Measurements from ENCODE around the gene ICAM5.

Gene ICAM5

DNA sequence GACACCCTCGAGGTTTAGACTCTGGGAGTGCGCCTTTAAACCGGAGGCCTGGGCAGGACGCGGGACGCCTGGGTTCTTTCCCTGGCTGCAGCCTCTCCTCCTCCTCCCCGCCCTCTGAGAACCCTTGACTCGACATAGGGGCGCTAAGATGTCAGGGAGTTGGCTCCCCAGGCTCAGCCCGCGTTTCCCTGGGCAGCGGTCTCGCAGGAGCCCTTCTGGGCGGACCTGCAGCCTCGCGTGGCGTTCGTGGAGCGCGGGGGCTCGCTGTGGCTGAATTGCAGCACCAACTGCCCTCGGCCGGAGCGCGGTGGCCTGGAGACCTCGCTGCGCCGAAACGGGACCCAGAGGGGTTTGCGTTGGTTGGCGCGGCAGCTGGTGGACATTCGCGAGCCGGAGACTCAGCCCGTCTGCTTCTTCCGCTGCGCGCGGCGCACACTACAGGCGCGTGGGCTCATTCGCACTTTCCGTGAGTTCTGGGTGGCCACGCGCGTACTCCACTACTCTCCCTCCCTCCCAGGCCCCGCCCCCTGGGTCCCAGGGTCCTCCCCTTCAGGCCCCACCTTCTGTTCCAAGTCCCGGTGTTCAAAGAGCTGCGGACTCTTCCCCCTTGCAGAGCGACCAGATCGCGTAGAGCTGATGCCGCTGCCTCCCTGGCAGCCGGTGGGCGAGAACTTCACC is 1.3 kb downstream of the ICAM5 start:
- Mint-ChIP-seq H3K36me3 (peaks cover 24% of the 10 kb centered on the region), H3K27ac (peak overlapping the region; percentile 76), H3K4me1 (peaks cover 82% of the 10 kb centered on the region), H3K9me3 (peaks cover 2% of the 10 kb centered on the region), H3K27me3 (peaks cover 97% of the 10 kb centered on the region), H3K4me3 (peak overlapping the region; percentile 68)
- peak; percentile 74 for DNase-seq
- CTCF ChIA-PET = interaction anchor here (0.5 to 2.2 kb wide), 5 partner anchors 21 to 265 kb away, joined by 3 to 20 read pairs (median 5); partner anchors contain the start of gene ICAM1

DNA sequence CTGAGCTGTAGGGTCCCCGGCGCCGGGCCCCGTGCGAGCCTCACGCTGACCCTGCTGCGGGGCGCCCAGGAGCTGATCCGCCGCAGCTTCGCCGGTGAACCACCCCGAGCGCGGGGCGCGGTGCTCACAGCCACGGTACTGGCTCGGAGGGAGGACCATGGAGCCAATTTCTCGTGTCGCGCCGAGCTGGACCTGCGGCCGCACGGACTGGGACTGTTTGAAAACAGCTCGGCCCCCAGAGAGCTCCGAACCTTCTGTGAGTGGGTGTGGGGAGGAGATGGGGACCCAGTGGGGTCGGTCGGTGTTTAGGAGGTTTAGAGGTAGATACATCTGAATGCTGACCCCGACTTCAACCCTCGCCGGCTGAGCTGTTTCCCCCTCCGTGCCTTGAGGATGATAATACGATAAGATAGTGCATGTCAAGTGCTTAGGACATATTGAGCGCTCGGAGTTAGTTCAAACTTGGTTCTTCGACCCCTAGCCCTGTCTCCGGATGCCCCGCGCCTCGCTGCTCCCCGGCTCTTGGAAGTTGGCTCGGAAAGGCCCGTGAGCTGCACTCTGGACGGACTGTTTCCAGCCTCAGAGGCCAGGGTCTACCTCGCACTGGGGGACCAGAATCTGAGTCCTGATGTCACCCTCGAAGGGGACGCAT is 1.9 kb downstream of the ICAM5 start:
- Mint-ChIP-seq H3K36me3 (peaks cover 19% of the 10 kb centered on the region), H3K9me3 (peaks cover 2% of the 10 kb centered on the region), H3K4me1 (peaks cover 77% of the 10 kb centered on the region), H3K4me3 (peak overlapping the region; percentile 68), H3K27ac (peak overlapping the region; percentile 68), H3K27me3 (peaks cover 100% of the 10 kb centered on the region)
- DNase-seq = no peak
- CTCF ChIA-PET = interaction anchor here (0.6 to 2.2 kb wide), 5 partner anchors 21 to 126 kb away, joined by 3 to 20 read pairs (median 5); partner anchors contain the start of gene ICAM1

DNA sequence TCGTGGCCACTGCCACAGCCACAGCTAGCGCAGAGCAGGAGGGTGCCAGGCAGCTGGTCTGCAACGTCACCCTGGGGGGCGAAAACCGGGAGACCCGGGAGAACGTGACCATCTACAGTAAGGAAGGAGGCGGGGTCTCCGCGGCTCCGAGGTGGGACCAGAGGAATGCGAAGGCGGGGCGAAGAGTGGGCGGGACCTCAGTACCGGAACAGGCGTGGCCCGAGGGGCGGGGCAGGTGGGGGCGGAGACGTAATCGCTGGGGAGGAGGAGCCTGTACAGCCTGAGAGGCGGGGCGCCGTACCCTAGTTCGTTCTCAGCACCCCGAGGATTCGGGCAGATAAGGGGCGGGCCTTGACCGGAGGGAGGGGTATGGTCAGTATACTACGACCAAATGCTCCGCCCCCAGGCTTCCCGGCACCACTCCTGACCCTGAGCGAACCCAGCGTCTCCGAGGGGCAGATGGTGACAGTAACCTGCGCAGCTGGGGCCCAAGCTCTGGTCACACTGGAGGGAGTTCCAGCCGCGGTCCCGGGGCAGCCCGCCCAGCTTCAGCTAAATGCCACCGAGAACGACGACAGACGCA is 2.5 kb downstream of the ICAM5 start:
- CTCF ChIA-PET = interaction anchor here (0.6 to 2.2 kb wide), 4 partner anchors 22 to 96 kb away, joined by 3 to 20 read pairs (median 7); partner anchors contain the start of gene ICAM1
- Mint-ChIP-seq H3K4me3 (peak overlapping the region; percentile 54), H3K36me3 (peaks cover 18% of the 10 kb centered on the region), H3K27ac (peak overlapping the region; percentile 68), H3K27me3 (peaks cover 100% of the 10 kb centered on the region), H3K4me1 (peaks cover 72% of the 10 kb centered on the region), H3K9me3 (peaks cover 2% of the 10 kb centered on the region)
- DNase-seq = peak; percentile 75

DNA sequence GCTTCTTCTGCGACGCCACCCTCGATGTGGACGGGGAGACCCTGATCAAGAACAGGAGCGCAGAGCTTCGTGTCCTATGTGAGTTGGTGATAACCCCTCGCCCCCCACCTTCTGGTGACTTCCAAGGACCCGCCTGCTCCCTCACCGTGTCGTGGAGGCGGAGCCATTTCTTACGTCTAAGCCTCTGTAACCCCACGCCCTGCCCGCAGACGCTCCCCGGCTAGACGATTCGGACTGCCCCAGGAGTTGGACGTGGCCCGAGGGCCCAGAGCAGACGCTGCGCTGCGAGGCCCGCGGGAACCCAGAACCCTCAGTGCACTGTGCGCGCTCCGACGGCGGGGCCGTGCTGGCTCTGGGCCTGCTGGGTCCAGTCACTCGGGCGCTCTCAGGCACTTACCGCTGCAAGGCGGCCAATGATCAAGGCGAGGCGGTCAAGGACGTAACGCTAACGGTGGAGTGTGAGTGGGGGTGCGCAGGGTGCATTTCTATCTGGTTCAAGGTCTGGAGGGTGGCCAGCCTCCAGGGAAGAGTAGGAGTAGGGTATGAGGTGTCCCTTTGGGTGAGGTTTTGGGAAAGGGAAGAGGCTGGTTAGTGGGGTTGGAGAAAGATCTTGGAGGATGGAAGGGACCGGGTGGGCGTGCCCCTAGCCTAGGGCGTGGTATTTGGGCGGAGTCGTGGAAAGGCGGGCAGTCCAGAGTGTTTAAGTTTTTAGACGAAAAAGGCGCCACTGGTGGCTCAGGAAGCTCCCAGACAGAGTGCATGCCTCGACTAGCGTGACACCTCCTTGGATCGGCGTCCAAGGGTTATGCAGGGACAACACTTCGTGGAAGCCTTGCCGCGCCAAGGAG is 3.3 kb downstream of the ICAM5 start:
- CTCF ChIA-PET = interaction anchor here (1.8 to 2.2 kb wide), 2 partner anchors 23 to 33 kb away, joined by 9 to 20 read pairs; partner anchors contain the start of gene ICAM1
- peaks cover 65% of the 10 kb centered on the region for H3K4me1 Mint-ChIP-seq

DNA sequence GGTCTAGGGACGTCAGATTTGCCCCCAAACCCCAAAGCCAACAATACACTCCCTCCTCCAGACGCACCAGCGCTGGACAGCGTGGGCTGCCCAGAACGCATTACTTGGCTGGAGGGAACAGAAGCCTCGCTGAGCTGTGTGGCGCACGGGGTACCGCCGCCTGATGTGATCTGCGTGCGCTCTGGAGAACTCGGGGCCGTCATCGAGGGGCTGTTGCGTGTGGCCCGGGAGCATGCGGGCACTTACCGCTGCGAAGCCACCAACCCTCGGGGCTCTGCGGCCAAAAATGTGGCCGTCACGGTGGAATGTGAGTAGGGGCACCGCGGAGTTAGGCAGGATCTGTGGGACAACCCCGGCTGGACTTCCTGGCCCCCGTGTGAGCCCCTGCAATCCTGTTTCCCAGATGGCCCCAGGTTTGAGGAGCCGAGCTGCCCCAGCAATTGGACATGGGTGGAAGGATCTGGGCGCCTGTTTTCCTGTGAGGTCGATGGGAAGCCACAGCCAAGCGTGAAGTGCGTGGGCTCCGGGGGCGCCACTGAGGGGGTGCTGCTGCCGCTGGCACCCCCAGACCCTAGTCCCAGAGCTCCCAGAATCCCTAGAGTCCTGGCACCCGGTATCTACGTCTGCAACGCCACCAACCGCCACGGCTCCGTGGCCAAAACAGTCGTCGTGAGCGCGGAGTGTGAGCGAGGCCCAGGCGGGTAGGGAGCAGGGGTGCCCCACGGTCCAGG is 4.0 kb downstream of the ICAM5 start:
- DNase-seq = no peak
- Mint-ChIP-seq H3K27ac (peak overlapping the region; percentile 88), H3K4me3 (no peak overlapping the region), H3K27me3 (peaks cover 100% of the 10 kb centered on the region), H3K36me3 (peaks cover 17% of the 10 kb centered on the region), H3K4me1 (peaks cover 59% of the 10 kb centered on the region), H3K9me3 (peaks cover 2% of the 10 kb centered on the region)
- CTCF ChIA-PET = interaction anchor here (1.9 kb wide), 1 partner anchor 35 kb away, joined by 5 read pairs; no protein-coding TSS in a partner anchor

More for the DNA sequence above, 3.3 kb downstream of the ICAM5 start:
- H3K36me3 Mint-ChIP-seq = peaks cover 17% of the 10 kb centered on the region
- H3K27me3 Mint-ChIP-seq = peaks cover 100% of the 10 kb centered on the region
- no peak for DNase-seq
- H3K27ac Mint-ChIP-seq = peak overlapping the region; percentile 88
- peak overlapping the region; percentile 52 for H3K4me3 Mint-ChIP-seq
- peaks cover 2% of the 10 kb centered on the region for H3K9me3 Mint-ChIP-seq

DNA sequence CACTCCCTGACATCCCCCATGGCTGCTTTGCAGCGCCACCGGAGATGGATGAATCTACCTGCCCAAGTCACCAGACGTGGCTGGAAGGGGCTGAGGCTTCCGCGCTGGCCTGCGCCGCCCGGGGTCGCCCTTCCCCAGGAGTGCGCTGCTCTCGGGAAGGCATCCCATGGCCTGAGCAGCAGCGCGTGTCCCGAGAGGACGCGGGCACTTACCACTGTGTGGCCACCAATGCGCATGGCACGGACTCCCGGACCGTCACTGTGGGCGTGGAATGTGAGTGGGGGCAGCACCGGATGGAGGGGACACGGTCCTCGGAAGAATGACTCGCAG is 4.6 kb downstream of the ICAM5 start:
- Mint-ChIP-seq H3K36me3 (peaks cover 17% of the 10 kb centered on the region), H3K9me3 (peaks cover 2% of the 10 kb centered on the region), H3K27me3 (peaks cover 100% of the 10 kb centered on the region), H3K4me1 (peaks cover 53% of the 10 kb centered on the region), H3K27ac (no peak overlapping the region), H3K4me3 (peak overlapping the region; percentile 53)
- DNase-seq = no peak
- CTCF ChIA-PET = interaction anchor here (1.9 kb wide), 1 partner anchor 35 kb away, joined by 5 read pairs; no protein-coding TSS in a partner anchor

DNA sequence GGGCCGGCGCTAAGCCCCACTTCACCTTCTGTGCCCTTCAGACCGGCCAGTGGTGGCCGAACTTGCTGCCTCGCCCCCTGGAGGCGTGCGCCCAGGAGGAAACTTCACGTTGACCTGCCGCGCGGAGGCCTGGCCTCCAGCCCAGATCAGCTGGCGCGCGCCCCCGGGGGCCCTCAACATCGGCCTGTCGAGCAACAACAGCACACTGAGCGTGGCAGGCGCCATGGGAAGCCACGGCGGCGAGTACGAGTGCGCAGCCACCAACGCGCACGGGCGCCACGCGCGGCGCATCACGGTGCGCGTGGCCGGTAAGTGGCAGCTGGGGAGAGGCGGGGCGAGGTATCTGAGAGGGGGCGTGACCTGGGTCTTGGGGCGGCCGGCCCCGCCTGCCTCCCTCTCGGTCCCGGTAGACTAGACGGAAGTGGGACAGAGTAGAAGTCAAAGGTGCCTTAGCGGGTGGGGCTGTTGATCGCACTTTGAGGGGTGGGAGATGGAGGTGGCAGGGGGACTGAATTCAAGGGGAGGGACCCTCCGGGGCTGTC is 5.6 kb downstream of the ICAM5 start:
- Mint-ChIP-seq H3K27ac (peak overlapping the region; percentile 75), H3K9me3 (peaks cover 2% of the 10 kb centered on the region), H3K36me3 (peaks cover 14% of the 10 kb centered on the region), H3K27me3 (peaks cover 98% of the 10 kb centered on the region), H3K4me1 (peaks cover 46% of the 10 kb centered on the region), H3K4me3 (peak overlapping the region; percentile 76)
- DNase-seq = peak; percentile 86
- CTCF ChIA-PET = interaction anchor here (0.6 to 1.9 kb wide), 3 partner anchors 24 to 105 kb away, joined by 3 to 5 read pairs (median 3); no protein-coding TSS in a partner anchor

DNA sequence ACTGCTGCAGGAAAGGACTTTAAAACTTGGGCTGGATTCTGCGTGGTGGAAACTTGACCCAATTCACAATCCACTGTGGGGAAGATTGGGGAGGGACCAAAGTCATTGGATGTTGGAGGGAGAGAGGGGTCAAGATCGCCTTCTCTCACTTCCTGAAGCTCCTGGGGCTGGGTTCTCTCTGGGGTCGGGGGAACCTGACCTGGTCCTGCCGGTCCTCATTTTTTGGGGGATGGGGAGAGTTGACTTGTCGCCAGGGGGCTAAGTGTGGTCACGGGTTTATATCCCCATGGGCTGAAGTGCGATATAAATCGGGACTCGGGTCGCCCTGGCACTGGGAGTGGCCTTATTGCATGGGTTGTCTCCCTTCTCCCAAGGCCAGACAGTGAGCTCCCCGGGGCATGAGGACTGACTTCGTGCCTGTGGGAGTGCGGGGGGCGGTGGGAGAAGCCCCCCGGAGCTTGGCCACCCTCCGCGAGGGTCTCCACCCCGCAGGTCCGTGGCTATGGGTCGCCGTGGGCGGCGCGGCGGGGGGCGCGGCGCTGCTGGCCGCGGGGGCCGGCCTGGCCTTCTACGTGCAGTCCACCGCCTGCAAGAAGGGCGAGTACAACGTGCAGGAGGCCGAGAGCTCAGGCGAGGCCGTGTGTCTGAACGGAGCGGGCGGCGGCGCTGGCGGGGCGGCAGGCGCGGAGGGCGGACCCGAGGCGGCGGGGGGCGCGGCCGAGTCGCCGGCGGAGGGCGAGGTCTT is 6.3 kb downstream of the ICAM5 start:
- peaks cover 40% of the 10 kb centered on the region for H3K4me1 Mint-ChIP-seq
- peaks cover 95% of the 10 kb centered on the region for H3K27me3 Mint-ChIP-seq
- H3K36me3 Mint-ChIP-seq = peaks cover 14% of the 10 kb centered on the region
- H3K9me3 Mint-ChIP-seq = peaks cover 2% of the 10 kb centered on the region
- peak overlapping the region; percentile 75 for H3K27ac Mint-ChIP-seq
- peak overlapping the region; percentile 76 for H3K4me3 Mint-ChIP-seq
- CTCF ChIA-PET = interaction anchor here (0.6 to 1.9 kb wide), 3 partner anchors 24 to 104 kb away, joined by 3 to 5 read pairs (median 3); no protein-coding TSS in a partner anchor
- no peak for DNase-seq

DNA sequence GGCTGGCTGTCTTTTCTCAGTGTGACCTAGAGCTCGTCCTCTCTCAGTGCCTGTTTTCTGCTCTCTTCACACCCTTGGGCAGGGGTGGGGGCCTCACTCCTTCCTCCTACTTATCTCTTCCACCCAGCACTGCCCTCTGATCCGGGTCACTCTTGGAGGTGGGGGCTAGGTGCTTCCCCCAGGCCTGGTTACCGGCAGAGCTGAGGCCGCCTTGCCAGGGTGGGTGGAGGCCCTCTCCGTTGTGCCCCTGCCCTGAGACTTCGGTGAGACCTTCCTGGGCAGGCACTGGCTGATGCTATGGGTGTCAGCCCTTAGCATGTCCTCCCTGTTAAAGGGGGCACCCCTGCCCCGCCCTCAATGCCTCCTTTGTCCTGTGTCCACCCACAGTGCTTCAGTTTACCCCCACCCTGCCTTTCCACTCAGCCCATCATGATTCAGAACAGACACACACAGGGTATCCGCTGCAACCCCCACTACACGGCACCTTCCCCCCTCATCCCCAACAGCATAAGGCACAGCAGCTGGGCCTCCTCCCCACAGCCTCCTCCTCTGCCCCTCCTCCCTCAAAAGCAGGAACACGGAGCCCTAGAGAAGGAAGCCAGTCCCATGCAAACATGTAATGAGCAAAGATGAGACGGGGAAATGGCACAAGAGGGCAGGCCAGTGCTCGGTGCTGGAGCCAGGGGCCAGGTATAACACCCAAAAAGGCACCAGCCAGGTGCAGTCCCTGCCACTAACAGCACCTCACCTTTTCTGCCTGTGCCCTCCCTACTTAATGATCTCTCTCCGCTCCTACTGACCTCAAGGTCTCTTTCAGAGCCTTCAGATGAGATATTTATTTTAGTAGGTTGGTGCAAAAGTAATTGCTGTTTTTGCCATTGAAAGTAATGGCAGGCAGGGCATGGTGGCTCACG is 10.1 kb downstream of the ICAM5 start:
- Mint-ChIP-seq H3K9me3 (no peaks in the 10 kb centered on the region), H3K4me1 (peaks cover 12% of the 10 kb centered on the region), H3K4me3 (no peak overlapping the region), H3K36me3 (peaks cover 3% of the 10 kb centered on the region), H3K27ac (no peak overlapping the region), H3K27me3 (peaks cover 78% of the 10 kb centered on the region)
- DNase-seq = no peak
- CTCF ChIA-PET = no interaction called here

DNA sequence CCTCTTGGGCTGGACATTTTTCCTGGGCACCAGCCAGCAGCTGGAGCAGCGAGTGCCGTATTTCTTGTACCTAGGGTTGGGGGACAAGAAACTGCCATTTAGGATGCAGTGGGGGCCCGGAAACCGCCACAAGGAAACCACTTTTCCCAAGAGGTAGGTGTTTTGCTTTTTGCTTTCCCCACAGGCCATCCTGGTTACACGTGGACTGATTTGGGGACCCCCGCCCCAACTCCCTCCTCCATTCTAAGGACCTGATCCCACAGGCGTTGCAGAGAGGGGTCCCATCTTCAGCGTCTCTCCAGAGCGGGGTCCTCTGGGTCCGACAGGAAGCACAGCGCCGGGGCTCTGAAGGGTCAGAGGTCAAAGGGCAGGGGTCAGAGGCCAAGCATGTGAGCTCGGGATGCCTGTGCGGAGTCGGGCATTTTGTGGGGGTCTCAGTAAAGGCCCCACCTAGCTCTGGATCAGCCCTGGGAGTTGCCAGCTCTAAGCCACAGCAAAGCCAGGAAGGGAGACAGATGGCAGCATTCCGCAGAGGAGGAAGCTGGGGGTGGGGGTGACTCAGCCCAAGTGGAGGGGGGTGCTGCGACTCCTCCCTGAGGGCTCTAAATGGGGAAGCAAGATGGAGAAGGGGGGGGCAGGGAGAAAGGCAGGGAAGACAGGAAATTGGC is 15.5 kb downstream of the ICAM5 start:
- no peak for DNase-seq
- Mint-ChIP-seq H3K9me3 (no peaks in the 10 kb centered on the region), H3K27me3 (peaks cover 25% of the 10 kb centered on the region), H3K4me3 (no peak overlapping the region), H3K4me1 (no peaks in the 10 kb centered on the region), H3K27ac (no peak overlapping the region), H3K36me3 (no peaks in the 10 kb centered on the region)
- CTCF ChIA-PET = interaction anchor here (1.5 kb wide), 1 partner anchor 84 kb away, joined by 5 read pairs; no protein-coding TSS in a partner anchor

DNA sequence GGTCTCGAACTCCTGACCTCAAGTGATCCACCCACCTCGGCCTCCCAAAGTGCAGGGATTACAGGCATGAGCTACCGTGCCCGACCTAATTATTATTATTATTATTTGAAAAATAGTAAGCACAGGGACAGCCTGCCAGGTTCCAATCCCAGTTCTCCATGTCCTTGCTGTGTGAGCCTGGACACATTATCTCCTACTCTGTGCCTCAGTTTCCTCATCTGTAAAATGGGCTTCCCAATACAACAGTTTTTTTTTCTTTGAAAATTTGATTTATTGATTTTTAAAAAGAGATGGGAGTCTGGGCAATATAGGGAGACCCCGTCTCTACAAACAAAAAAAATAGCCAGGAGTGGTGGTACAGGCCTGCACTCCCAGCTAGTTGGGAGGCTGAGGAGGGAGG is 16.6 kb downstream of the ICAM5 start:
- Mint-ChIP-seq H3K4me3 (no peak overlapping the region), H3K9me3 (no peaks in the 10 kb centered on the region), H3K27ac (no peak overlapping the region), H3K27me3 (peaks cover 18% of the 10 kb centered on the region), H3K36me3 (no peaks in the 10 kb centered on the region), H3K4me1 (no peaks in the 10 kb centered on the region)
- no peak for DNase-seq
- CTCF ChIA-PET = interaction anchor here (1.5 kb wide), 1 partner anchor 83 kb away, joined by 5 read pairs; no protein-coding TSS in a partner anchor
